GM18951 (cell line): ENCODE measurements around the gene COL23A1.

Experiments used
- POLR2A ChIP-seq: IDR thresholded peaks from 4 replicates; pipeline ENCODE4 v1.6.1; 2011; ENCODE audit warnings: mild to moderate bottlenecking; ENCODE audit not compliant: insufficient read length, insufficient read depth; ENCODE audit errors: extremely low read depth
- in situ Hi-C: fragments of 300-500 bp; cut with MboI; formaldehyde crosslinking; loops from one replicate; pipeline ENCODE4 v1.12.0; 2022; ENCODE audit warnings: low sequenced_read_pairs, mixed read lengths, inconsistent platforms; ENCODE audit not compliant: unreplicated experiment

Gene COL23A1

GRCh38 chr5:178507151-178507932 is 82.9 kb downstream of the COL23A1 start:
- in situ Hi-C loops = no loop called here
- TF ChIP-seq POLR2A = no peak

- no peak for TF ChIP-seq POLR2A
- in situ Hi-C loops = no loop called here
Measured at GRCh38 chr5:178505639-178506407, 84.4 kb downstream of the COL23A1 start.

- in situ Hi-C loops = no loop called here
- no peak for TF ChIP-seq POLR2A
Measured at GRCh38 chr5:178504340-178504960, 85.7 kb downstream of the COL23A1 start.

- TF ChIP-seq POLR2A = no peak
- in situ Hi-C loops = no loop called here
Measured at GRCh38 chr5:178502401-178503100, 87.6 kb downstream of the COL23A1 start.

- in situ Hi-C loops = no loop called here
- no peak for TF ChIP-seq POLR2A
Measured at GRCh38 chr5:178499352-178499751, 90.8 kb downstream of the COL23A1 start.

- in situ Hi-C loops = no loop called here
- TF ChIP-seq POLR2A = no peak
Measured at GRCh38 chr5:178496642-178497041, 93.6 kb downstream of the COL23A1 start.

GRCh38 chr5:178496214-178496613 is 94.0 kb downstream of the COL23A1 start:
- no peak for TF ChIP-seq POLR2A
- in situ Hi-C loops = no loop called here

- in situ Hi-C loops = no loop called here
- no peak for TF ChIP-seq POLR2A
Measured at GRCh38 chr5:178495706-178496105, 94.5 kb downstream of the COL23A1 start.

GRCh38 chr5:178492278-178492677 is 97.9 kb downstream of the COL23A1 start:
- in situ Hi-C loops = no loop called here
- TF ChIP-seq POLR2A = no peak

GRCh38 chr5:178490935-178491652 is 99.1 kb downstream of the COL23A1 start:
- TF ChIP-seq POLR2A = no peak
- in situ Hi-C loops = no loop called here

GRCh38 chr5:178489271-178489976 is 100.8 kb downstream of the COL23A1 start:
- no peak for TF ChIP-seq POLR2A
- in situ Hi-C loops = no loop called here

- in situ Hi-C loops = no loop called here
- TF ChIP-seq POLR2A = no peak
Measured at GRCh38 chr5:178488696-178489095, 101.5 kb downstream of the COL23A1 start.
